Lower lobe of right lung (tissue), 2 donors: ENCODE results near the gene AEBP2. TPM values are rescaled to one million over a fixed set of nuclear protein-coding genes. Genes with fewer than 3 reads are reported as not detected.
A peak's percentile ranks its signal among the peaks of the same experiment; 100 is the strongest.

ENCODE experiments used
- ATAC-seq, 2 donors: fragments of 200-7000 bp; cut with Tn5 transposase; one replicate each; pipeline ENCODE4 v1.9.1; 2020 to 2022; ENCODE audit warnings: mild to moderate bottlenecking in 2 of 2, moderate library complexity in 2 of 2
- DNase-seq: peaks from one replicate; pipeline ENCODE4 v3.0.0-alpha.2; 2020
- H3K27ac ChIP-seq: fragments of 200-600 bp; one replicate; pipeline ENCODE4 v1.8.0; 2022
- H3K27me3 ChIP-seq: fragments of 200-600 bp; one replicate; pipeline ENCODE4 v1.8.0; 2022; ENCODE audit warnings: low read depth
- H3K36me3 ChIP-seq: fragments of 200-600 bp; one replicate; pipeline ENCODE4 v1.8.0; 2022; ENCODE audit warnings: mild to moderate bottlenecking
- H3K4me1 ChIP-seq: fragments of 200-600 bp; one replicate; pipeline ENCODE4 v1.8.0; 2022
- H3K4me3 ChIP-seq: fragments of 200-600 bp; one replicate; pipeline ENCODE4 v1.8.0; 2022; ENCODE audit warnings: mild to moderate bottlenecking
- H3K9me3 ChIP-seq: fragments of 200-600 bp; one replicate; pipeline ENCODE4 v1.8.0; 2022
- intact Hi-C: fragments of 100-400 bp; cut with DNase I; formaldehyde crosslinking; loops from one replicate; pipeline ENCODE4 v1.11.0; 2022
- total RNA-seq: library from RNA; stranded (reverse); fragmentation: NEBNext Ultra II Directional; extraction: Animal tissue kit (Norgen Biotek cat#: 25700); gene quantifications from one replicate; pipeline ENCODE4 v1.2.1, GENCODE V29; 2021
- TF ChIP-seq, protein P1 (sequence below): fragments of 200-600 bp; IDR thresholded peaks from one replicate; pipeline ENCODE4 v1.8.0; 2022; ENCODE audit warnings: antibody characterized with exemption, mild to moderate bottlenecking
- donor health status: DM: no; HTN: yes; CAD: no; lungs with severe emphysema.

The AEBP2 gene
- total RNA-seq, 1 donor from 2014 or later = 36.7 TPM

DNA sequence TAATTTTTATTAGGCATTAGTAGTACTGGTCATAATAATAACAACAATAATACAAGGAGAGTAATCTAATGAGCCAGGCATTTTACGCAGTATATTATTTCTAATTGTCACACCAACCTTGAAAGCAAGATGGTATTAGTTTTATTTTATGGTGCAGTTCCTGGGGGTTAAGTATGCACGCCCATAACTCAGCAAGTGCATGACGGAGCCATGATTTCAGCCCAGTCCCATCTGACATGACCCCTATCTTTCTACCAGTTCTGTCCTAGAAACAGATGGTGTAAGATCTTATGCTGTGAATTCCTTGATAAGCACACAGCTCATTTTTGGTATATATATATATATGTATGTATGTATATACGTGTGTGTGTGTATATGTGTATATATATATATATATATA lies 106.0 kb downstream of the AEBP2 start:
- no peaks in the 10 kb centered on the region for H3K36me3 ChIP-seq
- ATAC-seq (no peak), DNase-seq (no peak)
- no peak overlapping the region for H3K27ac ChIP-seq
- TF ChIP-seq, protein P1, sequence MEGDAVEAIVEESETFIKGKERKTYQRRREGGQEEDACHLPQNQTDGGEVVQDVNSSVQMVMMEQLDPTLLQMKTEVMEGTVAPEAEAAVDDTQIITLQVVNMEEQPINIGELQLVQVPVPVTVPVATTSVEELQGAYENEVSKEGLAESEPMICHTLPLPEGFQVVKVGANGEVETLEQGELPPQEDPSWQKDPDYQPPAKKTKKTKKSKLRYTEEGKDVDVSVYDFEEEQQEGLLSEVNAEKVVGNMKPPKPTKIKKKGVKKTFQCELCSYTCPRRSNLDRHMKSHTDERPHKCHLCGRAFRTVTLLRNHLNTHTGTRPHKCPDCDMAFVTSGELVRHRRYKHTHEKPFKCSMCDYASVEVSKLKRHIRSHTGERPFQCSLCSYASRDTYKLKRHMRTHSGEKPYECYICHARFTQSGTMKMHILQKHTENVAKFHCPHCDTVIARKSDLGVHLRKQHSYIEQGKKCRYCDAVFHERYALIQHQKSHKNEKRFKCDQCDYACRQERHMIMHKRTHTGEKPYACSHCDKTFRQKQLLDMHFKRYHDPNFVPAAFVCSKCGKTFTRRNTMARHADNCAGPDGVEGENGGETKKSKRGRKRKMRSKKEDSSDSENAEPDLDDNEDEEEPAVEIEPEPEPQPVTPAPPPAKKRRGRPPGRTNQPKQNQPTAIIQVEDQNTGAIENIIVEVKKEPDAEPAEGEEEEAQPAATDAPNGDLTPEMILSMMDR = no peak
- intact Hi-C loops = no loop called here
- peaks cover 24% of the 10 kb centered on the region for H3K4me1 ChIP-seq
- no peaks in the 10 kb centered on the region for H3K27me3 ChIP-seq
- H3K9me3 ChIP-seq = no peaks in the 10 kb centered on the region
- H3K4me3 ChIP-seq = no peak overlapping the region

DNA sequence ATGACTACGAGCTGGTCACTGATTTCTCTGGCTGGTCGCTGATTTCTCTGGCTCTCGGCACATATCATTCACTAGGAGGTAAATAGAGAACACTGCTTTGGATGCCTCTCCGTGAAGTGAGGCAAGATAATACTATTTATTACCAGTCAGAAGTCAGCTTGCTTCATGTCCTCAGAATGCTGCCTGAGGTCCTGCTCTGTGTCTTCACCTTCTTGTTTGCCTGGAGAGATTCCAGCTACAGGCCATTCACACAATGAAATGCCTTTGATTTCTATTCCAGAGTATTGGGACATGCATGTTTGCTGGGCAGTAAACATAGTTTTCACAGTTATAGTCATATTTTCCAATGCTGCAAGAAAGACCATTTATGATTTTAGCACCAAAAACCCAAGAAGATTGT lies 106.7 kb downstream of the AEBP2 start:
- ATAC-seq (peak in 1 of 2 donors; percentile 36), DNase-seq (no peak)
- no peaks in the 10 kb centered on the region for H3K9me3 ChIP-seq
- H3K27me3 ChIP-seq = no peaks in the 10 kb centered on the region
- intact Hi-C loops = no loop called here
- peaks cover 24% of the 10 kb centered on the region for H3K4me1 ChIP-seq
- TF ChIP-seq, protein P1 = no peak
- no peaks in the 10 kb centered on the region for H3K36me3 ChIP-seq
- peak overlapping the region; percentile 9 for H3K4me3 ChIP-seq
- H3K27ac ChIP-seq = peak overlapping the region; percentile 65

DNA sequence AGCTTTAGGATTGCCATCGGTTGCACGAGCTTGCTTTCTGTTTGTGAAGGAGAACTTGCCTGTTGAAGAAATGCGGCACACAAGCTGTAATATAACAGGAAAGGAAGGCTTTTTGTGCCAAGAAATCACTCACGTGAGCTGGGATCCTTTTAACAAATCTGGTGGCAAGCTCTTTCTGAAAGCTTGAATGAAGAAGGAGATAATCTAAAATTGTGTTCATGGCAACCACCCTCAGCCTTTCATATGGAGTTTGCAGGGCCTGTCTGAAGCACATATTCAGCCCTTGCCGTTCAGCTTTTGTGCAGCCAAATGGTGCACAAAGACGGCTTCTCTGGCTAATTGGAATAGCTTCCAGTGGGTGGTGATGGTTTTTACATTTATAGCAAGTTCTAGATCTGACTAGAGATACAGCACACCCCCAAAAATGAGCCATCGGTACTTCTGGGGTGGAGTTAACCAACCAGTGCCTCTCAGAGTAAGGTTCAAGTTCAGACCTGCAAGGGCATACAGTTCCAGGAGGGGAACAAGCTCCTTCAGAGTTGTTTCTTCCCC lies 107.4 kb downstream of the AEBP2 start:
- H3K27me3 ChIP-seq = no peaks in the 10 kb centered on the region
- peak overlapping the region; percentile 9 for H3K4me3 ChIP-seq
- TF ChIP-seq, protein P1 = no peak
- ATAC-seq (peak in 1 of 2 donors; percentile 19), DNase-seq (no peak)
- no peaks in the 10 kb centered on the region for H3K9me3 ChIP-seq
- intact Hi-C loops = no loop called here
- no peaks in the 10 kb centered on the region for H3K36me3 ChIP-seq
- H3K4me1 ChIP-seq = peaks cover 24% of the 10 kb centered on the region
- H3K27ac ChIP-seq = peak overlapping the region; percentile 65

DNA sequence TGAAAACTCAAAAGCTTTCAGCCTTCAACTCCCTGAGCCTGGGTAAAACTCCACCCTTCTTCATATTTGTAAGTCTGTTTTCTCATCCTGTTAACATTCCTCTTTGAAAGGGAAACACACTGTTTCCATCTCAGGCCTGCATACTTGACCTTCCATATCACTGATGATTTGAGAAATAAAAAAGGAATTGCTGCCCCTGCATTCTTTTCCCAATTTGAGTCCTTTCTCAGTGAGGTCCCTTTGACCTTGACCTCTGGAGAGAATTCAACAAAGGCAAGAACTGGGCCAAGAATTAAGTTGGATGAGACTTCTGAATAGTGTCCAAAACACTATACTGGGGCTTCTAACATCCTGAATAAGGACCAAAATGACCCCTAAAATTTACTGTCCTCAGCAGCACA lies 108.0 kb downstream of the AEBP2 start:
- TF ChIP-seq, protein P1 = no peak
- DNase-seq (no peak), ATAC-seq (peak; percentile 46 to 63)
- no peaks in the 10 kb centered on the region for H3K36me3 ChIP-seq
- no peak overlapping the region for H3K4me3 ChIP-seq
- intact Hi-C loops = no loop called here
- no peaks in the 10 kb centered on the region for H3K27me3 ChIP-seq
- peaks cover 24% of the 10 kb centered on the region for H3K4me1 ChIP-seq
- H3K27ac ChIP-seq = peak overlapping the region; percentile 65
- no peaks in the 10 kb centered on the region for H3K9me3 ChIP-seq

DNA sequence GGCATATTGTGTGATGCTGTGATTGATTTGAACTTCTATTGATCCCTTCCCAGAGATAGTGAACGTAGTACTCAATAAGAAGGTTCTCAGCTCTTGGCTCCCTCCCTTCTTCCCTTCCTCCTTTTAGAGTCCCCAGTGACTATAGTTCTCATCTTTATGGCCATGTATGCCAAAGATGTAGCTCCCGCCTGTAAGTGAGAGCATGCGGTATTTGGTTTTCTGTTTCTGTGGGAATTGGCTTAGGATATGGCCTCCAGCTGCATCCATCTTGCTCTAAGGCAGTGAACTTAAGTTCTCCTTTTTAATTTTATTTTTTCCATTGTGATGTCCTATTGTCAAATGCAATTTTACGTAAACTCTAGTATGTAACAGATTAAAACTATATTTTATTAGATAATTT lies 109.5 kb downstream of the AEBP2 start:
- no peak for ATAC-seq
- intact Hi-C loops = no loop called here
- H3K36me3 ChIP-seq = no peaks in the 10 kb centered on the region

More for the DNA sequence above, 109.5 kb downstream of the AEBP2 start:
- Histone ChIP-seq H3K4me3 (no peak overlapping the region), H3K27me3 (no peaks in the 10 kb centered on the region), H3K9me3 (no peaks in the 10 kb centered on the region), H3K27ac (no peak overlapping the region), H3K4me1 (peaks cover 24% of the 10 kb centered on the region)
- DNase-seq = no peak
- TF ChIP-seq, protein P1 = no peak
